Measurements from ENCODE around the gene PMEL. TPM values are rescaled to one million over a fixed set of nuclear protein-coding genes. Genes with fewer than 3 reads are reported as not detected.
"Not testable (repeated sequence)": the region's sequence is repeated elsewhere in the genome, so short reads cannot be mapped to it uniquely, and the experiment has no call there.

Gene PMEL
- total RNA-seq, 1 experiment from 2014 or later: 0.87 TPM

- no peak for DNase-seq (ENCODE audit: low spot score)
Measured at GRCh38 chr12:55983232-55983842, 17.5 kb upstream of the PMEL start.

GRCh38 chr12:55982319-55982936 is 16.6 kb upstream of the PMEL start:
- no peak for DNase-seq (ENCODE audit: low spot score)

- not testable (repeated sequence) for DNase-seq (ENCODE audit: low spot score)
Measured at GRCh38 chr12:55981882-55982281, 16.0 kb upstream of the PMEL start.

GRCh38 chr12:55979069-55979468 is 13.2 kb upstream of the PMEL start:
- DNase-seq (ENCODE audit: low spot score): no peak

GRCh38 chr12:55978393-55978792 is 12.6 kb upstream of the PMEL start:
- no peak for DNase-seq (ENCODE audit: low spot score)

- no peak for DNase-seq (ENCODE audit: low spot score)
Measured at GRCh38 chr12:55974308-55974730, 8.5 kb upstream of the PMEL start.

GRCh38 chr12:55973599-55974307 is 7.9 kb upstream of the PMEL start, which contains the start of gene RAB5B:
RAB5B (plus strand) TSS chr12:55974078; CDS start chr12:55986961, 12,883 bp downstream.
- peak; percentile 100 for DNase-seq (ENCODE audit: low spot score)

GRCh38 chr12:55972911-55973598 is 7.2 kb upstream of the PMEL start:
- DNase-seq (ENCODE audit: low spot score): no peak

GRCh38 chr12:55972456-55972855 is 6.6 kb upstream of the PMEL start:
- DNase-seq (ENCODE audit: low spot score): no peak

- no peak for DNase-seq (ENCODE audit: low spot score)
Measured at GRCh38 chr12:55972042-55972441, 6.2 kb upstream of the PMEL start.

- no peak for DNase-seq (ENCODE audit: low spot score)
Measured at GRCh38 chr12:55970775-55971174, 4.9 kb upstream of the PMEL start.

GRCh38 chr12:55969356-55969755 is 3.5 kb upstream of the PMEL start:
- no peak for DNase-seq (ENCODE audit: low spot score)

GRCh38 chr12:55966408-55967281 is 803 bp upstream of the PMEL start, which contains the start of gene CDK2:
CDK2 (plus strand) TSS chr12:55966830; CDS start chr12:55967009, 179 bp downstream.
- peak; percentile 66 for DNase-seq (ENCODE audit: low spot score)

- DNase-seq (ENCODE audit: low spot score): no peak
Measured at GRCh38 chr12:55965240-55965639, 602 bp downstream of the PMEL start.

- no peak for DNase-seq (ENCODE audit: low spot score)
Measured at GRCh38 chr12:55963760-55964159, 2.1 kb downstream of the PMEL start.

GRCh38 chr12:55957106-55957859 is 8.6 kb downstream of the PMEL start:
- DNase-seq (ENCODE audit: low spot score): no peak

- DNase-seq (ENCODE audit: low spot score): no peak
Measured at GRCh38 chr12:55955800-55956508, 9.9 kb downstream of the PMEL start.

GRCh38 chr12:55955344-55955743 is 10.5 kb downstream of the PMEL start:
- no peak for DNase-seq (ENCODE audit: low spot score)

GRCh38 chr12:55946553-55946952 is 19.3 kb downstream of the PMEL start:
- no peak for DNase-seq (ENCODE audit: low spot score)

Data from H4 (cell line).